ENCODE measurements around the gene SHC3.

DNA sequence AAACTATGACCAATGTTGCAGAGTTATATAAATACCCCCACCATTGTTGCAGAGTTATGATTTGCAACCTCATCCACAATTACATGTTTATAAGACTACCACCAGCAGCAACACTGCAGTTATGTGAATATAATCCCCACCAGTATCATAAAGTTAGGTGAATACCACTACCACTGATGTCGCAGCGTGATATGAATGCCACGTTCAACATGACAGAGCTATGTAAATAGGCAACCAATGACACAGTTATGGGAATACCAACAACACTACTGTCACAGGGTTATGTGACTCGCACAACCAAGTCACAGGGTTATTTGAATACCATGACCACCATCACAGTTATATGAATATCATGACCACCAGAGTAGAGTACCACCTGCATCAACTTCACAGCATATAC lies 63.9 kb downstream of the SHC3 start:
- TF ChIP-seq, protein P1, sequence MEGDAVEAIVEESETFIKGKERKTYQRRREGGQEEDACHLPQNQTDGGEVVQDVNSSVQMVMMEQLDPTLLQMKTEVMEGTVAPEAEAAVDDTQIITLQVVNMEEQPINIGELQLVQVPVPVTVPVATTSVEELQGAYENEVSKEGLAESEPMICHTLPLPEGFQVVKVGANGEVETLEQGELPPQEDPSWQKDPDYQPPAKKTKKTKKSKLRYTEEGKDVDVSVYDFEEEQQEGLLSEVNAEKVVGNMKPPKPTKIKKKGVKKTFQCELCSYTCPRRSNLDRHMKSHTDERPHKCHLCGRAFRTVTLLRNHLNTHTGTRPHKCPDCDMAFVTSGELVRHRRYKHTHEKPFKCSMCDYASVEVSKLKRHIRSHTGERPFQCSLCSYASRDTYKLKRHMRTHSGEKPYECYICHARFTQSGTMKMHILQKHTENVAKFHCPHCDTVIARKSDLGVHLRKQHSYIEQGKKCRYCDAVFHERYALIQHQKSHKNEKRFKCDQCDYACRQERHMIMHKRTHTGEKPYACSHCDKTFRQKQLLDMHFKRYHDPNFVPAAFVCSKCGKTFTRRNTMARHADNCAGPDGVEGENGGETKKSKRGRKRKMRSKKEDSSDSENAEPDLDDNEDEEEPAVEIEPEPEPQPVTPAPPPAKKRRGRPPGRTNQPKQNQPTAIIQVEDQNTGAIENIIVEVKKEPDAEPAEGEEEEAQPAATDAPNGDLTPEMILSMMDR (conservative IDR thresholded peaks at IDR 0.05; ENCODE audit: low read depth, low read length), result no peak
- TF ChIP-seq RAD21 (IDR thresholded peaks at IDR 0.05; ENCODE audit: low read length), result no peak
- TF ChIP-seq POLR2A (IDR thresholded peaks at IDR 0.05; ENCODE audit: low read depth, low read length), result no peak
- TF ChIP-seq, protein P2, sequence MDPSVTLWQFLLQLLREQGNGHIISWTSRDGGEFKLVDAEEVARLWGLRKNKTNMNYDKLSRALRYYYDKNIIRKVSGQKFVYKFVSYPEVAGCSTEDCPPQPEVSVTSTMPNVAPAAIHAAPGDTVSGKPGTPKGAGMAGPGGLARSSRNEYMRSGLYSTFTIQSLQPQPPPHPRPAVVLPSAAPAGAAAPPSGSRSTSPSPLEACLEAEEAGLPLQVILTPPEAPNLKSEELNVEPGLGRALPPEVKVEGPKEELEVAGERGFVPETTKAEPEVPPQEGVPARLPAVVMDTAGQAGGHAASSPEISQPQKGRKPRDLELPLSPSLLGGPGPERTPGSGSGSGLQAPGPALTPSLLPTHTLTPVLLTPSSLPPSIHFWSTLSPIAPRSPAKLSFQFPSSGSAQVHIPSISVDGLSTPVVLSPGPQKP (IDR thresholded peaks at IDR 0.05; ENCODE audit: borderline replicate concordance, low read depth, low read length), result no peak
- no peak for TF ChIP-seq SMC3 (IDR thresholded peaks at IDR 0.05; ENCODE audit: low read depth, low read length)
- no peak for TF ChIP-seq MAFK (IDR thresholded peaks at IDR 0.05; ENCODE audit: low read depth, low read length)
- TF ChIP-seq BHLHE40 (IDR thresholded peaks at IDR 0.05; ENCODE audit: low read depth, low read length), result no peak
- no peak for TF ChIP-seq RFX5 (IDR thresholded peaks at IDR 0.05; ENCODE audit: low read depth, low read length)
- TF ChIP-seq USF2 (IDR thresholded peaks at IDR 0.05; ENCODE audit: low read depth, low read length), result no peak
- TF ChIP-seq RCOR1 (IDR thresholded peaks at IDR 0.05; ENCODE audit: insufficient replicate concordance, low read length), result no peak
- TF ChIP-seq CEBPB (IDR thresholded peaks at IDR 0.05; ENCODE audit: low read depth, low read length), result no peak
- no peak for TF ChIP-seq CHD1 (IDR thresholded peaks at IDR 0.05; ENCODE audit: low read depth, low read length)
- no peak for TF ChIP-seq MXI1 (IDR thresholded peaks at IDR 0.05; ENCODE audit: borderline replicate concordance, low read depth, low read length)
